Measurements from ENCODE around the gene SDR42E2.
"Not testable (repeated sequence)": the region's sequence is repeated elsewhere in the genome, so short reads cannot be mapped to it uniquely, and the experiment has no call there.

SDR42E2 gene

GRCh38 chr16:22163806-22164205 is 1.5 kb downstream of the SDR42E2 start:
- H3K27me3 ChIP-seq (ENCODE audit: control insufficient read depth in 1 of 2, insufficient read depth in 2 of 2, low read length in 2 of 2) = peaks cover 12% of the 10 kb centered on the region in 2 donors
- H3K36me3 ChIP-seq (ENCODE audit: insufficient read depth, low read length) = no peaks in the 10 kb centered on the region
- no peaks in the 10 kb centered on the region for H3K9me3 ChIP-seq (ENCODE audit: low read length)
- no peak overlapping the region for H3K27ac ChIP-seq (ENCODE audit: low read depth, low read length)
- no peak overlapping the region for H3K4me3 ChIP-seq (ENCODE audit: low read depth in 1 of 2, low read length in 2 of 2)
- H3K4me1 ChIP-seq (ENCODE audit: insufficient read depth, low read length) = no peaks in the 10 kb centered on the region
- no peak overlapping the region for H3K9ac ChIP-seq (ENCODE audit: low read length)

- H3K9me3 ChIP-seq (ENCODE audit: low read length) = no peaks in the 10 kb centered on the region
- no peak overlapping the region for H3K27ac ChIP-seq (ENCODE audit: low read depth, low read length)
- H3K9ac ChIP-seq (ENCODE audit: low read length) = no peak overlapping the region
- no peak overlapping the region for H3K4me3 ChIP-seq (ENCODE audit: low read depth in 1 of 2, low read length in 2 of 2)
- no peaks in the 10 kb centered on the region for H3K36me3 ChIP-seq (ENCODE audit: insufficient read depth, low read length)
- H3K4me1 ChIP-seq (ENCODE audit: insufficient read depth, low read length) = no peaks in the 10 kb centered on the region
- H3K27me3 ChIP-seq (ENCODE audit: control insufficient read depth in 1 of 2, insufficient read depth in 2 of 2, low read length in 2 of 2) = peaks cover 12% of the 10 kb centered on the region in 2 donors
Measured at GRCh38 chr16:22164482-22164881, 2.2 kb downstream of the SDR42E2 start.

GRCh38 chr16:22165508-22166285 is 3.4 kb downstream of the SDR42E2 start:
- no peaks in the 10 kb centered on the region for H3K9me3 ChIP-seq (ENCODE audit: low read length)
- H3K27me3 ChIP-seq (ENCODE audit: control insufficient read depth in 1 of 2, insufficient read depth in 2 of 2, low read length in 2 of 2) = peaks cover 12% of the 10 kb centered on the region in 2 donors
- H3K9ac ChIP-seq (ENCODE audit: low read length) = no peak overlapping the region
- H3K27ac ChIP-seq (ENCODE audit: low read depth, low read length) = no peak overlapping the region
- H3K4me3 ChIP-seq (ENCODE audit: low read depth in 1 of 2, low read length in 2 of 2) = no peak overlapping the region
- no peaks in the 10 kb centered on the region for H3K4me1 ChIP-seq (ENCODE audit: insufficient read depth, low read length)
- no peaks in the 10 kb centered on the region for H3K36me3 ChIP-seq (ENCODE audit: insufficient read depth, low read length)

GRCh38 chr16:22171953-22172352 is 9.6 kb downstream of the SDR42E2 start:
- Histone ChIP-seq H3K36me3 (ENCODE audit: insufficient read depth, low read length) (no peaks in the 10 kb centered on the region), H3K9ac (ENCODE audit: low read length) (no peak overlapping the region), H3K4me1 (ENCODE audit: insufficient read depth, low read length) (no peaks in the 10 kb centered on the region), H3K4me3 (ENCODE audit: low read depth in 1 of 2, low read length in 2 of 2) (no peak overlapping the region), H3K9me3 (ENCODE audit: low read length) (no peaks in the 10 kb centered on the region), H3K27ac (ENCODE audit: low read depth, low read length) (no peak overlapping the region), H3K27me3 (ENCODE audit: control insufficient read depth in 1 of 2, insufficient read depth in 2 of 2, low read length in 2 of 2) (no peaks in the 10 kb centered on the region)

- H3K27me3 ChIP-seq (ENCODE audit: control insufficient read depth in 1 of 2, insufficient read depth in 2 of 2, low read length in 2 of 2); H3K36me3 ChIP-seq (ENCODE audit: insufficient read depth, low read length); H3K9me3 ChIP-seq (ENCODE audit: low read length); H3K9ac ChIP-seq (ENCODE audit: low read length); H3K4me1 ChIP-seq (ENCODE audit: insufficient read depth, low read length); H3K4me3 ChIP-seq (ENCODE audit: low read depth in 1 of 2, low read length in 2 of 2); H3K27ac ChIP-seq (ENCODE audit: low read depth, low read length): not testable (repeated sequence)
Measured at GRCh38 chr16:22172642-22173041, 10.3 kb downstream of the SDR42E2 start.

- Histone ChIP-seq H3K36me3 (ENCODE audit: insufficient read depth, low read length) (no peaks in the 10 kb centered on the region), H3K27ac (ENCODE audit: low read depth, low read length) (no peak overlapping the region), H3K27me3 (ENCODE audit: control insufficient read depth in 1 of 2, insufficient read depth in 2 of 2, low read length in 2 of 2) (no peaks in the 10 kb centered on the region), H3K4me1 (ENCODE audit: insufficient read depth, low read length) (no peaks in the 10 kb centered on the region), H3K9me3 (ENCODE audit: low read length) (no peaks in the 10 kb centered on the region), H3K4me3 (ENCODE audit: low read depth in 1 of 2, low read length in 2 of 2) (no peak overlapping the region), H3K9ac (ENCODE audit: low read length) (no peak overlapping the region)
Measured at GRCh38 chr16:22174642-22175041, 12.3 kb downstream of the SDR42E2 start.

GRCh38 chr16:22177968-22178930 is 15.9 kb downstream of the SDR42E2 start:
- Histone ChIP-seq H3K27ac (ENCODE audit: low read depth, low read length) (no peak overlapping the region), H3K36me3 (ENCODE audit: insufficient read depth, low read length) (no peaks in the 10 kb centered on the region), H3K4me3 (ENCODE audit: low read depth in 1 of 2, low read length in 2 of 2) (no peak overlapping the region), H3K9me3 (ENCODE audit: low read length) (no peaks in the 10 kb centered on the region), H3K9ac (ENCODE audit: low read length) (no peak overlapping the region), H3K4me1 (ENCODE audit: insufficient read depth, low read length) (no peaks in the 10 kb centered on the region), H3K27me3 (ENCODE audit: control insufficient read depth in 1 of 2, insufficient read depth in 2 of 2, low read length in 2 of 2) (no peaks in the 10 kb centered on the region)

- H3K27ac ChIP-seq (ENCODE audit: low read depth, low read length) = no peak overlapping the region
- H3K4me1 ChIP-seq (ENCODE audit: insufficient read depth, low read length) = no peaks in the 10 kb centered on the region
- H3K4me3 ChIP-seq (ENCODE audit: low read depth in 1 of 2, low read length in 2 of 2) = no peak overlapping the region
- no peaks in the 10 kb centered on the region for H3K36me3 ChIP-seq (ENCODE audit: insufficient read depth, low read length)
- no peak overlapping the region for H3K9ac ChIP-seq (ENCODE audit: low read length)
- no peaks in the 10 kb centered on the region for H3K27me3 ChIP-seq (ENCODE audit: control insufficient read depth in 1 of 2, insufficient read depth in 2 of 2, low read length in 2 of 2)
- no peaks in the 10 kb centered on the region for H3K9me3 ChIP-seq (ENCODE audit: low read length)
Measured at GRCh38 chr16:22181426-22181825, 19.1 kb downstream of the SDR42E2 start.

- Histone ChIP-seq H3K9ac (ENCODE audit: low read length) (no peak overlapping the region), H3K9me3 (ENCODE audit: low read length) (no peaks in the 10 kb centered on the region)
Measured at GRCh38 chr16:22181843-22182242, 19.5 kb downstream of the SDR42E2 start.

GRCh38 chr16:22183335-22183734 is 21.0 kb downstream of the SDR42E2 start:
- Histone ChIP-seq H3K9ac (ENCODE audit: low read length) (no peak overlapping the region), H3K4me3 (ENCODE audit: low read depth in 1 of 2, low read length in 2 of 2) (no peak overlapping the region), H3K36me3 (ENCODE audit: insufficient read depth, low read length) (no peaks in the 10 kb centered on the region), H3K4me1 (ENCODE audit: insufficient read depth, low read length) (peaks cover under 1% of the 10 kb centered on the region), H3K9me3 (ENCODE audit: low read length) (no peaks in the 10 kb centered on the region), H3K27me3 (ENCODE audit: control insufficient read depth in 1 of 2, insufficient read depth in 2 of 2, low read length in 2 of 2) (no peaks in the 10 kb centered on the region), H3K27ac (ENCODE audit: low read depth, low read length) (no peak overlapping the region)

More at GRCh38 chr16:22181843-22182242, 19.5 kb downstream of the SDR42E2 start:
- H3K36me3 ChIP-seq (ENCODE audit: insufficient read depth, low read length) = no peaks in the 10 kb centered on the region
- no peak overlapping the region for H3K4me3 ChIP-seq (ENCODE audit: low read depth in 1 of 2, low read length in 2 of 2)
- no peak overlapping the region for H3K27ac ChIP-seq (ENCODE audit: low read depth, low read length)
- H3K27me3 ChIP-seq (ENCODE audit: control insufficient read depth in 1 of 2, insufficient read depth in 2 of 2, low read length in 2 of 2) = no peaks in the 10 kb centered on the region
- no peaks in the 10 kb centered on the region for H3K4me1 ChIP-seq (ENCODE audit: insufficient read depth, low read length)

- H3K27ac ChIP-seq (ENCODE audit: low read depth, low read length) = no peak overlapping the region
- H3K9me3 ChIP-seq (ENCODE audit: low read length) = no peaks in the 10 kb centered on the region
- H3K36me3 ChIP-seq (ENCODE audit: insufficient read depth, low read length) = no peaks in the 10 kb centered on the region
- H3K4me3 ChIP-seq (ENCODE audit: low read depth in 1 of 2, low read length in 2 of 2) = no peak overlapping the region
- H3K9ac ChIP-seq (ENCODE audit: low read length) = no peak overlapping the region
- H3K4me1 ChIP-seq (ENCODE audit: insufficient read depth, low read length) = peaks cover 7% of the 10 kb centered on the region
- H3K27me3 ChIP-seq (ENCODE audit: control insufficient read depth in 1 of 2, insufficient read depth in 2 of 2, low read length in 2 of 2) = no peaks in the 10 kb centered on the region
Measured at GRCh38 chr16:22183901-22184614, 21.8 kb downstream of the SDR42E2 start.

Data from muscle layer of colon (tissue), 2 donors.